Keratinocyte (primary cell): ENCODE results near the gene CSRP1.

Source experiments
- CTCF ChIP-seq, 3 experiments: IDR thresholded peaks in 1 of 3; conservative IDR thresholded peaks in 1 of 3; optimal IDR thresholded peaks in 1 of 3; 2 replicates in 2 of 3; 3 replicates in 1 of 3; pipeline versions ENCODE3 to v1.5.1; 2011; ENCODE audit warnings: low read length in 3 of 3, mild to moderate bottlenecking in 3 of 3, moderate library complexity in 2 of 3, control low read depth in 1 of 3, inconsistent platforms in 1 of 3; ENCODE audit not compliant: insufficient read depth in 2 of 3; ENCODE audit errors: extremely low read depth in 1 of 3
- EZH2 ChIP-seq: IDR thresholded peaks from one replicate; pipeline ENCODE4 v1.6.1; 2012; ENCODE audit warnings: inconsistent platforms, mild to moderate bottlenecking, low read length, moderate library complexity

- TF ChIP-seq CTCF (optimal IDR thresholded peaks at IDR 0.05 in 1 of 3, IDR thresholded peaks at IDR 0.05 in 1 of 3, conservative IDR thresholded peaks at IDR 0.05 in 1 of 3; ENCODE audit: extremely low read depth in 1 of 3, insufficient read depth in 2 of 3, low read length in 3 of 3): no peak
- TF ChIP-seq EZH2: no peak
Observed at GRCh38 chr1:201543871-201544642, 37.1 kb upstream of the CSRP1 start.
